Stimulated activated CD8-positive, alpha-beta memory T cell treated with anti-CD3 and anti-CD28 coated beads, Interleukin-15, amount 100 ng/mL, for 1 hour (primary cell): ENCODE results near the gene KRTAP5-6.
"Not testable (repeated sequence)": the region's sequence is repeated elsewhere in the genome, so short reads cannot be mapped to it uniquely, and the experiment has no call there.

ENCODE experiments used
- DNase-seq: peaks from one replicate; pipeline ENCODE4 v3.0.0-alpha.2; 2020; ENCODE audit warnings: low read depth

KRTAP5-6 gene

DNA sequence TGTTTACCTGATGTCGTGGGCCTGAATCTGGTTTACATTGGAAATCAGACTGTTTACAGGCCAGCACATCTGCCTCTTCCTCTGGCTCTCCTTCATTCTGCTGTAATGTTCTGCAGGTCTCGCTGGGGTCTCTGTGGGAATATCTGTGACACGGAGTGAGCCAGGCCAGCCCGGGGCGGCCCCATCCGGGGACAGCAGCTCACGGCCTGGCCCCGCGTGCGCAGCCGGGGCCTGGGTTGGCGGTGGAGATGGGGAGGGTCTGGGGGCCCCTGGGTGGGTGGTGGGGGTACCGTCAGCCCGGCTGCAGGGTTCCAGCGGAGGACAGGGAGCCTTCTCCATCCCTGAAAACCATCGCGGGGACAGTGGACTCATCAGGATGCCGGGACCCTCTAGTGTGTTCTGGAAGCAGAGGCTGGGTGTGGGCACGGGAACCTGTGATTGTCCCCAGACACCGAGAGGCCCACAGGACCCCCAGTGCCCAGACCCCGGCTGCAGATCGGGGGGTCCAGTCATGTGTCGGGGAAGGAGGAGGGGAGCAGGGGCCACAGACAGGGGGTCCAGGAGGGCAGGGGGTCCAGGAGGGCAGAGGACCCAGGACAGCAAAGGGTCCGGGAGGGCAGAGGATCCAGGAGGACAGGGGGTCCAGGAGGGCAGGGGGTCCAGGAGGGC lies 13.0 kb upstream of the KRTAP5-6 start:
- DNase-seq: not testable (repeated sequence)

DNA sequence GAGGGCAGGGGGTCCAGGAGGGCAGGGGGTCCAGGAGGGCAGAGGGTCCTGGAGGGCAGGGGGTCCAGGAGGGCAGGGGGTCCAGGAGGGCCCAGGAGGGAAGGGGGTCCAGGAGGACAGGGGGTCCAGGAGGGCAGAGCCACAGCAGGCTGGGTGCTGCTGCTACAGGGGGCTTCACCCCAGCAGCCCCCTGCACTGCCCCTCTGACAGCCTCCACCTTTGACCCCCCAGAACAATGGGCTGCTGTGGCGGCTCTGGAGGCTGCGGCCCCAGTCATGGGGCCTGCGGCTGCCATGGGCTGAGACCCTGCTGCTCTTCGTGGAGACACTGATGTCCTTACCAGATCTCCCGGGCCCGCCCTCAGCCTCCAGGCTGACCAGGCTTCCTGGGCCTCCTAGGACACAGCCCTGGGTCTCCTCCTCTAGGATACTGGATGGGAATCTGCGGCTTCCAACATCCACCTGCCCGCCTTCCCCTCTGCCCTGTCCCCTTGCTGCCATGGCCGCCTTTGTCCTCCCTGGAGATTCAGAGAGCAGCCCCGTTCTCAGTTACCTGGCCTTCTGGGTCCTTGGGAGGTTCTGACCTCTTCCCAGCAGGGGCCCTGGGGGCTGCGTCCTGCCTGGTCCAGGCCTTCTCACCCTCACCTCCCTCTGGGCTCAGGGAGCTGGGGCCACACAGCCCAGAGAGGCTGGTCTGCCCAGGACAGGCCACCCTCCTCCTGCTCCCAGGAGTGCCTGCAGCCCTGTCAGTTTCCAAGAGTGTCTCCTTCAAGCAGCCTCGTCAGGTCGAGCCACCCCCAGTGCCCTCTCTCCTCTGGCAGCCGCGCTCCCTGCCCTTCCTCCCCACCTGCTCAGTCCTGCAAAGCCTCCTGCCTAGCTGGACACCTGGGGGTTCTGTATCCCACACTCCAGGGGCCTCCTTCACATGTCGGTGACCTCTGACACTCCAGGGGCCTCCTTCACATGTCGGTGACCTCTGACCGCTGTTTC lies 11.8 kb upstream of the KRTAP5-6 start:
- DNase-seq: not testable (repeated sequence)

DNA sequence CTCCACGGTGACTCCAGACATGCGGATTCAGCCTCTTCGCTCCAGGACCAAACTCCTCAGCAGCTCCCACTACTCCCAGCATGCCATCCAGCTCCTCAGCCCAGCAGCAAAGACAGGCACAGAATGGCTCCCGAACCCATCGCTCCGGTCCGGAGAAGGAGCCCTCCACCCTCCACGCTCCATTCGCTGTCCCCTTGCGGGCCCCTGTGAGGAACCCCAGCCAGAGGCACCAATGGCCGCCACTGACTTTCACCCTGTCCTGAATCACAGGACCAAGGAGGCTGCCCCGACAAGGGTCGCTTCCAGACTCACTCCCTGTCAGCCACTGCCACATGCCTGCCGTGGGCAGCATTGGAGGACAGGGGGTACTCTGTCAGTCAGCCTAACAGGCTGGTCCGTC lies 10.8 kb upstream of the KRTAP5-6 start:
- DNase-seq: not testable (repeated sequence)

DNA sequence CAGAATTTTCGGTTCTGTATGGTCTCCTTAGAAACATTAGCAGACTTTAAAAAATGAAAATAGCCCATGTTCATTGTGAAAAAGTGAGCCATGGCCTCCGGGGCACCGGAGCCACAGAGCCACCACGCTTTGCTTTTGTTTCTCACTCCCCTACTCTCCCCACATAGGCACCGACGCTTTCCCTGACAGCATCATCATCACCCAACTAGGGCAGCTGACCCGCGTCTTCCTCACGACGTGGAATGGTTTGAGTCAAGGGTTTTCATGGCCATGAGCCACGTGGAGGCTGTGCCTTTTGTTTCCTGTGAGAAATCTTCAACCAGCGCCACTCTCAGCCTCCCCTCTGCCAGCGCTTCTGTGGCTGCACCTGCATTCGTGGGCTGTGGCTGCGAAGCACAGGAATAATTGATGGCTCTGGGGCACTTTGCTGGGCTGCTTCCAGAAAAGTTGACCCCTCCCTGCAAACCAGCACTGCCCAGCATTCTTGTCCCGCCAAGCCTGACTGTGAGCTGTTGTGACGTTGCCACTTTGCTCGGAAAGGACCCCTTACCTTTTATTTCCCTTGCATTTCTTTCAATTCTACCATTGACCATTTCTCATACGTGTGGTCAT lies 8.6 kb upstream of the KRTAP5-6 start:
- DNase-seq: not testable (repeated sequence)

DNA sequence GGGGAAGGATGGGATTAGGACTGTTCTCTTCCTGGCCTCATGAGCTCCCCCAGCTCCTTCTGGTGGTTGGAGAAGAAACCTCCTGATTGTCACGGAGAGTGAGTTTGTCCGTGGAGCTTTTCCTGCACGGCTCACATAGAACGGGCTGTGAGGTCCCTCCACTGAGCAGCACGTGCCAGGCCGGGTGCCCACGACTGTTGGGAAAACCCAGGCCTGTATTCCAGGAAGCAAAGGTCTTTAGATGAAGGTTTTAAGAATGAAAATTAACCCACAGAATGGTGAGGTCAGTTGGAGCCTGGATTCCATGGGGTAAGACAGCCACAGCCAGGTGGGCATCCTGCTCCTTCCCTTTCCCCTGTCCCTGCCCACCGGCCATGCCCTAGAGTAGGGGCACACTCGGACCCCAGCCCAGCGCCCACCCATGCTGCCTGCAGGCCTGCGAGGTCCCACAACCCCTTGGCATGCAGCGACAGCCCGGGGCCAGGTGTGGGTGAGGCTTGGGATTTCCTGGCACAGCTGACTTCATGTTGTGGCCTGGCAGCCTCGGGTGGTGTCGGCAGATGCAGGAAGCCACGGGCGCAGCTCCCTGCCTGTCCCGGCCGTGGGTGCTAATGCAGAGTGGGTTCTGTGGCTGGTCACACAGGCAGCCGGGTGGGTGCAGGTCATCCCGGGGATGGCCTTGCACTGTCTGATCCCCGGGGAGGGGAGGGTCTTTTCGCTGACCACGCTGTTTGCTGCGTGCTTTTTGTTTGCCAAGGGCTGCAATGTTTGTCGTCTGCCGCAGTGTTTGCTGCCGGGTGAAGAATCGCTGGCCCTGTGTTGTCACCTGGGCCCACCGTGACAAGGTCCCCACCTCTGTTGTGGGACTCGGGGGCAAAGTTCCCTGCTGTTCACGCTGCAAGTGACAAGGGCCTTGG lies 7.5 kb upstream of the KRTAP5-6 start:
- DNase-seq: not testable (repeated sequence)

DNA sequence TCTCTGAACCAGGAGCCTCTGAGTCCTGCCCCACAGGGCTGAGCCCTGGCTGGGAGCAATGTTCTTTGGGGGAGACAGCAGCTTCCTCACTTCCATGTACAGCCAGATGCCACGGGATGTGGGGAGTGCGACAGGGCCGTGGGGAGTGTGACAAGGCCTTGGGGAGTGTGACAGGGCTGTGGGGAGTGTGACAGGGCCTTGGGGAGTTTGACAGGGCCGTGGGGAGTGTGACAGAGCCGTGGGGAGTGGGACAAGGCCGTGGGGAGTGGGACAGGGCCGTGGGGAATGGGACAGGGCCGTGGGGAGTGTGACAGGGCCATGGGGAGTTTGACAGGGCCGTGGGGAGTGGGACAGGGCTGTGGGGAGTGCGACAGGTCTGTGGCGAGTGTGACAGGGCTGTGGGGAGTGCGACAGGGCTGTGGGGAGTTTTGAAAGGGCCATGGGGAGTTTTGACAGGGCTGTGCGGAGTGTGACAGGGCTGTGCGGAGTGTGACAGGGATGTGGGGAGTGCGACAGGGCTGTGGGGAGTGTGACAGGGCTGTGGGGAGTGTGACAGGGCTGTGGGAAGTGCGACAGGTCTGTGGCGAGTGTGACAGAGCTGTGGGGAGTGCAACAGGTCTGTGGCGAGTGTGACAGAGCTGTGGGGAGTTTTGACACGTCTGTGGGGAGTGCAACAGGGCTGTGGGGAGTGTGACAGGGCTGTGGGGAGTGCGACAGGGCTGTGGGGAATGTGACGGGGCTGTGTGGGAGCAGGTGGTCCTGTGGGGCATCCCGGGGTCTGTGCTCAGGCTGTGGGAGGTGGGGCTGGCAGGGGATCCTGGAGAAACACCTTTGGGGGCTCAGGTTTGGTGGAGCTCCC lies 6.6 kb upstream of the KRTAP5-6 start:
- DNase-seq: no peak

DNA sequence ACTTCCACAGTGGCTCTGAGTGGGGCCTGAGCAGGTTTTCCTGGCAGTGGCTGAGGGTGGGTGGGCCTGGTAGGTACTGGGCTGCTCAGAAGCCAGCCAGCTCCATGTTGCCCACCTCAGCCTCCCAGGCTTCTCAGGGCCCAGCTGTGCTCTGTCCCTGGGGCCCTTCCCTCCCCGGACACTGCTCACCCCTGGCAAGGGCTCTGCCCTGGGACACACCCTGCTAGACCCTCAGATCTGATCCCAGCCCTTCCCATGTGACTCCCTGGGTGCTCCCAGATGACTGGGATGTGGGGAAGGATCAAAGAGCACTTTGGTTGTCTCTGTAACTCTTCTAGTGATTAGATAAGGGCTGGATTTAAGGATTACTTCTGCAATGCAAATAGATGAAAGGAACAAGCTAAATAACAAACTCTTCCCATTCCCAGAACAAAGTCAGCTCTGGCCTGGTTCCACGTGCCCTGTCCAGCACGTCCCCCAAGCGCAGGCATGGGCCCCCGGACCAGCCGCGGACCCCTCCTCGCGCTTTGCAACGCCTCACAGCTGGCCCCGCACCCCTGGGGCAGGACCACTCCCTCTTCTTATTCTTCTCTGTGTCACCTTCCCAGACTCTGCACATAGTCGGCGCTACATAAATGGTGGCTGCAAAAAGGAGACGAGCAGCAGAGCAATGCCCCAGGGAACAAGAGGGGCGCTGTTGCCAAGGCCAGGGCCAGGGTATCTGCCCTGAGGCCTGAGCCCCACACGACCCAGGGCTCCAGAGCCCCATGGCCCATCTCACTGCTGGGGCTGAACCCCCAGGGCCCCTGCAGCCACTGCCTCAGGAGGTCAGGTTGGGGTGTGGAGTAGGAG lies 5.7 kb upstream of the KRTAP5-6 start:
- DNase-seq: no peak

DNA sequence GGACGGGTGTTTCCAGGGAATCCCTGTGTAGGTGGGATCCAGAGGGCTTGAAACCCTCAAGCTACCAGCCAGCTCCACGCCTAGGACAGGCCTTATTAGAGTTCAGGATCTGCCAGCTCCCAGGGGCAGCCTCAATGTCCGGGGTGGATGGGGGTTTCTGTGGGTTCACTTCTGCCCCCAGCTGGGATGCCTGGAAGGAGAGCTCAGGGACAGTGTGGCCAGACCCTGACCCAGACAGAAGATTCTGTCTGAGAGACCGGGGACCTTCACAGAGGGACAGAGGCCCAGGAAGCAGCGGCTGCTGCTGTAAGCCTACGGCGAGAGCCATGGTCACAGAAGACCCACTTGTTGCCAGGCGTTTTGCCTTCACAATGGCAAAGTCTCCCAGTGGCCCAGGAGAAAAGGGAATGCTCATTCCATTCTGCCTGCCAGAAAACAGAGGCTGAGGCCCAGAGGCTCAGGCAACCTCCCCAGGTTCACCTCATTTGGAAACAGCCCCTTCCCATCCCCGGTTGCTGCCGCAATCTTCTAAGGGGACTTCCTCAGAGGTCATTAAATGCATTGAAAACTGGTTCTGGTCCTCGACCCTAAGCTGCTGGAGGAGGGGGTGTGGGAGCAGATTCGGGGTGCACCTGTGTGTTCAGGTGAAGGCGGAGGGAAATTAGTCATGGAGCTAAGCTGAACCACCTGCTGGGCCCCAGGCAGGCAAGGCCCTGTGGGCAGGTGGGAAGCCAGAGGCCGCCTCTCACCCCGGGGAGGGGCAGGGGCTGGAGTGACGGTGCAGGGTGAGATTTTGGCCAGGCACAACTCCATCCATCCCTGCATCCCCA lies 4.9 kb upstream of the KRTAP5-6 start:
- DNase-seq: no peak

DNA sequence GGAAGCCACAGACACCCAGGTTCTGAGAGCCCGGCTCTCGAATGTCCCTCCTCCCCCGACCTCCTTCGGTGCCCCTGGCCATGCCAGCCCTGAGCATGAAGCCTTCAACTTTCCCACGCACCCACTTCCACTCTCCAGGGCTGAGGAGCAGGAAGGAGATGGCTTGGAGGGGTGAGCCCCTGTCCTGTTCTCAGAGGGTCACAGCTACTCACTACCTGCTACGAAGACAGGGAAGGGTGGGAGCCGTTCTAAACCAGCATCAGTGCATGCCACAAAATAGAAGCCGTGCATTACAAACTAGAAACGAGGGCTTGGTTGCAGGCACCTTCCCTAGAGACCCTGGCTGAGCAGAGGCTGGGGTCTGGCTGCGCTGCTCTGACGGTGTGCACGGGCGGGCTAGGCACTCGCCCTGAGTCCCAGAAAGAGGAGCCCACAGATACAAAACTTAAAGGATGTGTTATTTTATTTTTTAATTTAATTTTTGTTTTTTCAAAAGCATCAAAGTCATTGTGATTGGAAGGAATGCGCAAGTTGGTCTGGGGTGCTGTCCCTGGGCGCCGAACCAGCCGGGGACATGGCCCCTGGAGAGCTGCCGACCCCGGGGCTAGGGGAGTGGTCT lies 4.2 kb upstream of the KRTAP5-6 start:
- no peak for DNase-seq

DNA sequence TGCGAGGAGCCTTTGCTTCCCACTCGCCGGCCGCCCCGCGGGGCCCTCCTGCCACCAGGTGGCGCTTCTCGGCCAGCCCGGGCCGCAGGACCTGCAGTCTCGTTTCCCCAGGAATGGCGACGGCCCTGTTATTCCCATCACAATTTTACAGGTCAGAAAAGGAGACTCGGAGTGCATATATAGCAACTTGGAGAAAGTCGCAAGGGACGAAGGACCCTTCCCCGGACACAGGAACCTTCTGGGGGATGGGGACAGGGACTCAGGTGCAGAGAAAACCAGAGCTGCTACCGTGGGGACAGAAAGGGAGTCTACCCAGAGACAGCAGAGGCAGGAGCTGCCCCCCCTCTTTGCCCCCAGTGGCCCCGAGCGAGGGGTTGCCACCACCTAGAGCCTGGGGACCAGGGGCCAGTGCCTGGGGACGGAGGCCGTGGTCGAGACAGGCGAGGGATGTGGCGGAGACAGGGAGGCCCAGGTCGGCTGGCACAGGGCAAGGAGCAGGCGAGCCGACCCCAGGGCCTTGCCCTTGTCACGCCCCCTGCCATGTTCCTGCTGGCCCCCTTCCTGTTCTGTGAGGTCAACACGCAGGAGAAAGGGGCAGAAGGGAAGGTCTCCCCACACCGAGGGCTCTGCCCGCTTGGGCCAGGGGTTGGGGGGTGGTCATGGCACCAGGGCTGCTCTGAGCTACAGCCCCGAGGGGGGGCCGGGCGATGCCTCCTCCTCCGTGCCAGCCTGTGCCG lies 3.5 kb upstream of the KRTAP5-6 start:
- peak; percentile 61 for DNase-seq

DNA sequence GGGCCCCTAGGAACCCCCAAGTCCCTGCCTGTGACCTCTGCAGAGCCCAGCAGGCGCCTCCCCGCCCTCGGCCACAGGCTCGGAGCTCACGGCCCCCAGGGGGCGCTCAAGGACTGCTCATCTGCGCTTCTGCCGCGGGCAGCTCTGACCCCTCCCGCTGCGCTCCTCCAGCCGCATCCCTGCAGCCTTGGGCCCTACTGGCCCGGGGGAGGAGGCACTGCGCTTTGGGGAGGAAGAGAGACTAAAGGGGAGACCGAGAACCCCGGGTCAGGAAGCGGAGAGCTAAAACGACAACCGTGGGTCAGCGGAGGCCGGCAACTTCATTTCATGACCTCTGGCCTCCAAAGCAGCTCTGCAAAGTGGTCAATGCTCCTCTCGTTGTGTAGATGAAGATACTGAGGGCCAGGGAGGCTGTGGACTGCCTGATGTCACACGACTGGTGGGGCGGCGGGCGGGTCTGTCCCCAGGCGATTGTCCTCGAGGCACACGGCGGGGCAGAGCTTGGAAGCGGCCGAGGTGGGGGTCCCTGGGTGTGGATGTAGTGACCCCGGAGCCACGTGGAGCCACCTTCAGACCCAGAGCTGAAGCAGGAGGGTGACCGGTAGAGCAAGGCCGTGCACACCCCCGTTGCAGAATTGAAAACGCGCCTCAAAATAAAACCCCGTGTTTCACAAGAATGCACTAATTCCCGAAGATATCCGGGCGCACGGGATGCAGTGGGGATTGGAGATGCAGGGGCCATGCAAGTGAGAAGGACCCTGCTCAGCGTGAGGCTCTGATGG lies 2.7 kb upstream of the KRTAP5-6 start:
- DNase-seq: peak; percentile 64

DNA sequence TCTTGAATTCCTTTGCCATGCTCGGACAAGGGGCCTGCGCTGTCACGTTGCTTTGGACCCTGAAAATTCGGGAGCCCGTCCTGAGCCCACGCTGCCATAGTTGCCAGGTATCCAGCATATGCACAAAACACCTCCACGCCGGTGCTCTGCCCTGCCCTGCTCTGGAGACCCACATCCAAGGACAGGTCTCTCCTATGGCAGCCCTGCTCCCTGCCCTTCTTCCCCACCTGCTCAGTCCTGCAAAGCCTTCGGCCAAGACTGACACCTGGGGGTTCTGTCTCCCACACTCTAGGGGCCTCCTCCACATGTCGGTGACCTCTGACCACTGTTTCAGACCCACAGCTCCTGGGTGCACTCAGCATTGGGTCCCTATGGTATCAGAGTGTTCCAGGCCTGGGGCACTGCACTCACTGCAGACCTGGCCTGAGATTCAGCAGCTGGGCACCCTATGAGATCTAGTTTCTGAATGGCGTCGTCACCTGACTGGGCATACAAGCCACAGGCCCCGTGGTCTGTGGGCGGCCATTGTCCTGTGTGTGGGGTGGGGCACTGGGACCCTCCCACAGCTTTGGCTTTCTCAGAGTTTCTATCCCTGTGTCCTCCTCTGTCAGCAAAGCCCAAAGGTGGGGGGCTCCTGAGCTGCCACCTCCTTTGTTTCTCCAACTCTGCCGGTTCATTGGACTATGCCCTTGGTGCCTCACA lies 2.0 kb upstream of the KRTAP5-6 start:
- DNase-seq: no peak

DNA sequence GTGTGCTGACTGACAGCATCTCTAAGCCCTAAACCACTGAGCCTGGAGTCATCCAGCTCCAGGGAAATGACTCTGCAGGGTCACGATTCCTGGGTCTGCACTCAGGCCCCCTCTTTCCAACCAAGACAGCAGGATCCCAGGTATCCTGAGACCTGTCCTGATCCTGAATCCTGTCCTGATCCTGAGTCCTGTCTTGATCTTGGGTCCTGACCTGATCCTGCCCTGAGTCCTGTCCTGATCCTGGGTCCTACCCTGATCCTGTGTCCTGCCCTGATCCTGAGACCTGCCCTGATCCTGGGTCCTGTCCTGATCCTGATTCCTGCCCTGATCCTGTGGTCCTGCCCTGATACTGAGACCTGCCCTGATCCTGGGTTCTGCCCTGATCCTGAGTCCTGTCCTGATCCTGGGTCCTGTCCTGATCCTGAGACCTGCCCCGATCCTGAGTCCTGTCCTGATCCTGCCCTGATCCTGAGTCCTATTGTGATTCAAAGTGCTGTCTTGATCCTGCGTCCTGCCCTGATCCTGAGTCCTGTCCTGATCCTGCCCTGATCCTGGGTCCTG lies 1.4 kb upstream of the KRTAP5-6 start:
- DNase-seq: no peak

DNA sequence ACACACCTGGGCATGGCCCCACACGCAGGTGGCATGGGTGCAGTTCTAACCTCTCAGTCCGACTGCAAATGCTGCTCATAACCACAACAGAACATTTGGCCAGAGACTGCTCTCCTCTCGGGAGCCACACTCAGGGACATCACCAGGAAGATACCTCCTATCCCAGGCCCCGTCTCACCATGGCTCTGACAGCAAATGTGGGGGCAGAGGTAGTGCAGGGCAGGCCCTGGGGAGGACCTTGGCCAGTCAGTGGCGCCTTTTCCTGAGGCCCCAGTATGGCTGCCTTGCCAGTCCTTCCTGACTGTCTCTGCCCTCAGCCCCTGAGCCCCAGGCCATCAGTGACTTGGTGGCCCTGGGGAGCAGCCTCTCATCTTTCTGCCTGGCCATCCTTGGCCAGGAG lies 2.8 kb downstream of the KRTAP5-6 start:
- DNase-seq: no peak

DNA sequence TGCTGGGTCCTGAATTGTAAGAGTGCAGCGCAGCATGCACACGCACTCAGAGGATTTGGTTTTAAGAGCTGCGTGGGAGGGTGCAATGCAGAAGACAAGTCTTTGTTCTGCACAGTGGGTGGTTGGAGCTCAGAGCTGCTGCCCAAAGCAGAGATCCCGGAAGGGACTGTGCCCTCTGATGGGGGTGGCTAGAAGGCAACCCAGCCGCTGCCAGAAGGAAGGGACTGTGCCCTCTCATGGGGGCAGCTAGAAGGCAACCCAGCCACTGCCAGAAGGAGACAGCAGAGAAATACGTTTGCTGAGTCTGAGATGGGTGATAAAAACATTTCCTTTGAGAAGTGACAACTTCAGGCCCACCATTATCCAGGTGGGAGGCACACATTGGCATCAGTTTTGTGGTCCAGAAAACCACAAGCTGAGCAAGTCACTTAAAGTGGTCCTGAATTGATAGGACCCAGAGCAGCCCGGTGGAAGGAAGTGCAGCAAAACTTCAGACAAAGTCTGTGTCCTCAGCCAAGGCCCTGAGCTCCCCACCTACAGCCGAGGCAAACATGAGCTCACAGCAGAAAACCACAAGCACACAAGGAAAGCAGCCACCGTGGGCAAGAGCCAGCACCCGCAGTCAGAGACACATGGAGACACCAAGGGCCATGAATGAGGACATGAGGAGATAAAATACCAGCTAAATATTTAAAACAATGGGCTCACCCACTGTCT lies 4.3 kb downstream of the KRTAP5-6 start:
- DNase-seq: no peak
